Smooth muscle cell (in vitro differentiated cells): ENCODE results near the gene TCF19. TPM values are rescaled to one million over a fixed set of nuclear protein-coding genes. Genes with fewer than 3 reads are reported as not detected.

Experiments used
- DNase-seq: peaks from one replicate; lab custom pipeline; 2025; ENCODE audit not compliant: unreplicated experiment; lab: John Stamatoyannopoulos, UW
- H2AFZ ChIP-seq: fragments of 200-600 bp; sonication (generic); 2 replicates; pipeline ENCODE4 v1.6.0; 2016; ENCODE audit warnings: antibody characterized with exemption, low read depth, mild to moderate bottlenecking
- H3F3A ChIP-seq: fragments of 200-600 bp; sonication (generic); 2 replicates; pipeline ENCODE4 v1.6.0; 2017; ENCODE audit warnings: antibody characterized with exemption, low read depth
- H3K27ac ChIP-seq: fragments of 200-600 bp; sonication (generic); 2 replicates; pipeline ENCODE4 v1.5.1; 2016; ENCODE audit warnings: low read depth, mild to moderate bottlenecking
- H3K27me3 ChIP-seq: fragments of 200-600 bp; sonication (generic); 2 replicates; pipeline ENCODE4 v1.6.1; 2016; ENCODE audit warnings: low read depth, mild to moderate bottlenecking
- H3K36me3 ChIP-seq: fragments of 200-600 bp; sonication (generic); 2 replicates; pipeline ENCODE4 v1.5.1; 2016; ENCODE audit warnings: low read depth
- H3K4me1 ChIP-seq: fragments of 200-600 bp; sonication (generic); 2 replicates; pipeline ENCODE4 v1.5.1; 2016; ENCODE audit warnings: low read depth
- H3K4me2 ChIP-seq: fragments of 200-600 bp; sonication (generic); 2 replicates; pipeline ENCODE4 v1.6.0; 2016; ENCODE audit warnings: mild to moderate bottlenecking
- H3K4me3 ChIP-seq: fragments of 200-600 bp; sonication (generic); 2 replicates; pipeline ENCODE4 v1.5.1; 2016; ENCODE audit warnings: mild to moderate bottlenecking
- H3K79me2 ChIP-seq: fragments of 200-600 bp; sonication (generic); 2 replicates; pipeline ENCODE4 v1.6.0; 2016; ENCODE audit warnings: low read depth, mild to moderate bottlenecking
- H3K9ac ChIP-seq: fragments of 200-600 bp; sonication (generic); 2 replicates; pipeline ENCODE4 v1.6.0; 2016; ENCODE audit warnings: low read depth
- H3K9me3 ChIP-seq: fragments of 200-600 bp; sonication (generic); replicated peaks from 2 replicates; pipeline ENCODE4 v1.5.1; 2016; ENCODE audit warnings: low read depth
- H4K20me1 ChIP-seq: fragments of 200-600 bp; sonication (generic); 2 replicates; pipeline ENCODE4 v1.6.0; 2016; ENCODE audit warnings: low read depth
- WGBS: methylation state at CpG from one replicate; pipeline ENCODE4 v1.1.7; 2016; ENCODE audit warnings: low lambda C conversion rate; 5-methylcytosine and 5-hydroxymethylcytosine counted together
- polyA plus RNA-seq: library from polyadenylated mRNA; unstranded; fragments of >200 nt; fragmentation: Nextera tagmentation; extraction: Ambion mirVana; gene quantifications from 2 replicates; pipeline ENCODE4 v1.2.1, GENCODE V29; 2016
- small RNA-seq: library from RNA; depleted of rRNA; stranded (forward); fragments of <200 nt; gene quantifications from one replicate; pipeline ENCODE3, GENCODE V24; 2014
- total RNA-seq: library from RNA; depleted of rRNA; stranded (reverse); fragments of >200 nt; gene quantifications from 2 replicates; pipeline ENCODE4 v1.2.3, GENCODE V29; 2014
- TF ChIP-seq, protein P1 (sequence below): fragments of 200-600 bp; sonication (generic); IDR thresholded peaks from 2 replicates; pipeline ENCODE4 v1.5.1; 2017; ENCODE audit warnings: borderline replicate concordance, mild to moderate bottlenecking, antibody characterized with exemption; ENCODE audit not compliant: insufficient read depth, poor library complexity, severe bottlenecking

Gene TCF19
- total and polyA plus RNA-seq, 2 experiments from 2014 or later: 7.8 to 10.5 TPM

DNA sequence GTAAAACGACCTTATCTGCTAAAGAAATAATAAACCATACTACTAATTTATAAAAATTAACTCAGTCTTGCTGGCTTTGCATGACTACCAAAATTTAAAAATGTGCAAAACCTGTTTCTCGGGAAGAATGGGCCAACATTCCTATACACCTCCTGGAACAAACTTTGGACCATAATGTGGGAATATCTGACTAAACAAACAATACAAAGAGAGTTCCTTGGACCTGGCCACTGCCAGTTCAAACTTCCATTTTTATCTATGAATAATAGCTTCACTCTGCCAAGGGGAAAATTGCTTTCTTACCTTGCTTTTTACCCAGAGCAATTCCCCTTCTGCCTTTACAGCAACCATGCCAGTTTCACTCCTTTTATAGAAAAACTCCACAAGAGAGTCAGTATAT is 50.7 kb downstream of the TCF19 start:
- Histone ChIP-seq H3K4me3 (no peak overlapping the region), H3K27me3 (no peaks in the 10 kb centered on the region), H2AFZ (no peak overlapping the region), H3F3A (no peaks in the 10 kb centered on the region), H4K20me1 (no peaks in the 10 kb centered on the region), H3K79me2 (no peaks in the 10 kb centered on the region), H3K27ac (no peak overlapping the region), H3K36me3 (no peaks in the 10 kb centered on the region), H3K9me3 (no peaks in the 10 kb centered on the region), H3K4me2 (no peak overlapping the region), H3K9ac (no peak overlapping the region), H3K4me1 (peaks cover 8% of the 10 kb centered on the region)
- DNase-seq: no peak
- WGBS: 75% methylated on average over 2 of the region's 2 CpGs
- TF ChIP-seq, protein P1, sequence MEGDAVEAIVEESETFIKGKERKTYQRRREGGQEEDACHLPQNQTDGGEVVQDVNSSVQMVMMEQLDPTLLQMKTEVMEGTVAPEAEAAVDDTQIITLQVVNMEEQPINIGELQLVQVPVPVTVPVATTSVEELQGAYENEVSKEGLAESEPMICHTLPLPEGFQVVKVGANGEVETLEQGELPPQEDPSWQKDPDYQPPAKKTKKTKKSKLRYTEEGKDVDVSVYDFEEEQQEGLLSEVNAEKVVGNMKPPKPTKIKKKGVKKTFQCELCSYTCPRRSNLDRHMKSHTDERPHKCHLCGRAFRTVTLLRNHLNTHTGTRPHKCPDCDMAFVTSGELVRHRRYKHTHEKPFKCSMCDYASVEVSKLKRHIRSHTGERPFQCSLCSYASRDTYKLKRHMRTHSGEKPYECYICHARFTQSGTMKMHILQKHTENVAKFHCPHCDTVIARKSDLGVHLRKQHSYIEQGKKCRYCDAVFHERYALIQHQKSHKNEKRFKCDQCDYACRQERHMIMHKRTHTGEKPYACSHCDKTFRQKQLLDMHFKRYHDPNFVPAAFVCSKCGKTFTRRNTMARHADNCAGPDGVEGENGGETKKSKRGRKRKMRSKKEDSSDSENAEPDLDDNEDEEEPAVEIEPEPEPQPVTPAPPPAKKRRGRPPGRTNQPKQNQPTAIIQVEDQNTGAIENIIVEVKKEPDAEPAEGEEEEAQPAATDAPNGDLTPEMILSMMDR: no peak

DNA sequence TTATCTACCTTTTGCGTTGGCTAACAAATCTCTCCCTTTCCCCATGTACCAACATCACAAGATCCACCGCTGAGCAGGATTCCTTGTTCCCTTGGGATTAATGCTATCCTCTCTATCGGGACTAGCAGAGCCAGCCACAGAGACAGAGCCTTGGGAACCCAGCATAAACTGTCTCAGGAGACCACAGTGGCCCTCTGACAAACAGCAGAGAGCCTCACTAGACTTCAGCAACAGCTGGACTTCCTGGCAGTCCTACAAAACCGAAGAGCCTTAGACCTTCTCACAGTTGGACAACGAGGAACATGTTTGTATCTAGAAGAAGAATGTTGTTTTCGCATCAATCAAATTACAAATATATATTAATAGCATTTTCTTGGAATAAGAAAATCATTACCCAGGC is 51.7 kb downstream of the TCF19 start:
- 46% methylated on average over 6 of the region's 6 CpGs for WGBS

DNA sequence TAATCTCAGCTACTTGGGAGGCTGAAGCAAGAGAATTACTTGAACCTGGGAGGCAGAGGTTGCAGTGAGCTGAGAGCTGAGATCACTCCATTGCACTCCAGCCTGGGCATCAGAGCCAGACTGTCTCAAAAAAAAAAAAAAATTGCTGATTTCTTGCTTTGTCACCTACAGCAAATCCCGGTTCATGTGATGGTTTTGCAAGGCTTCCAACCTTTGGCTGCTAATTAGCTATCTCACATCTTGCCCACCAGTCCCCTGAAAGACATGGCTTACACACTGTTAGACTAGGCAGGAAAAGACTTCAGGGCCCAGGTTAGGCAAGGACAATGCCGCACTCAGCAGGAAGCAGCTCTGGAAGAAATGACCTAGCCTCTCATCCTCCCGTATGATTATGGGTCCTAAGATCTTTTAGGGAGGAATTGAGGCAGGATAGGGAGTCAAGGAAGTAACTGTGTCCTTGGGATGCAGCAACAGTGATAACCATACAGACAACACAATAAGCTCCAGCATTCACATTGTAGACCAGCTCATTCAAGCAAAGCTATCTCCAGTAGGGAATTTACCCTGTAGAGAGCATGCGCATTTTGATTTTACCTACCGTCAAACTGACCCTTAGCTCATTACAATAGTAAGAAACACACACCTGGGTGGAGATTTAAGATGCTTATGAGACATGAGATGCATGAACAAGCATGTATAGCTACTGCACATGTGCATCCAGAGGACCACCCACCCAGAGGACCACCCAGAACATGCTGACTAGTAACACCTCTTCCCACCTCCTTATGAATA is 52.5 kb downstream of the TCF19 start:
- no peak for DNase-seq
- H3K79me2 ChIP-seq: no peaks in the 10 kb centered on the region
- H3K27me3 ChIP-seq: no peaks in the 10 kb centered on the region
- H2AFZ ChIP-seq: no peak overlapping the region
- H3K4me1 ChIP-seq: peaks cover 8% of the 10 kb centered on the region
- TF ChIP-seq, protein P1: no peak
- H3K4me3 ChIP-seq: no peak overlapping the region
- no peak overlapping the region for H3K4me2 ChIP-seq
- H3K36me3 ChIP-seq: no peaks in the 10 kb centered on the region
- H3F3A ChIP-seq: no peaks in the 10 kb centered on the region
- WGBS: 85% methylated on average over 5 of the region's 5 CpGs
- no peaks in the 10 kb centered on the region for H3K9me3 ChIP-seq
- H4K20me1 ChIP-seq: no peaks in the 10 kb centered on the region
- H3K27ac ChIP-seq: no peak overlapping the region
- H3K9ac ChIP-seq: no peak overlapping the region

More for the DNA sequence above, 51.7 kb downstream of the TCF19 start:
- DNase-seq: no peak
- Histone ChIP-seq H3K4me1 (peaks cover 8% of the 10 kb centered on the region), H4K20me1 (no peaks in the 10 kb centered on the region), H3K27me3 (no peaks in the 10 kb centered on the region), H3K4me3 (no peak overlapping the region), H3K9ac (no peak overlapping the region), H3K4me2 (no peak overlapping the region), H2AFZ (no peak overlapping the region), H3F3A (no peaks in the 10 kb centered on the region), H3K36me3 (no peaks in the 10 kb centered on the region), H3K79me2 (no peaks in the 10 kb centered on the region), H3K9me3 (no peaks in the 10 kb centered on the region), H3K27ac (no peak overlapping the region)
- TF ChIP-seq, protein P1: no peak

Small RNA genes lying within 50 kb of the gene (small RNA-seq; reads per million reads assigned to genes)
- gene POLR2LP1: 0.08 reads per million

Other genes starting within 250 kb of the TCF19 start
- 15.1 and 18.4 TPM in 2 replicates for gene VARS2, start 244.4 kb upstream of the TCF19 start, total RNA-seq
- gene VARS2, start 244.4 kb upstream of the TCF19 start, polyA plus RNA-seq: 15.4 and 19.6 TPM in 2 replicates
- gene SFTA2, start 226.4 kb upstream of the TCF19 start, total RNA-seq: not detected in 2 replicates
- not detected in 2 replicates for gene SFTA2, start 226.4 kb upstream of the TCF19 start, polyA plus RNA-seq
- gene MUCL3, start 217.6 kb upstream of the TCF19 start, total RNA-seq: 0.31 TPM in 1 of 2 replicates, not detected in the other
- not detected in 2 replicates for gene MUCL3, start 217.6 kb upstream of the TCF19 start, polyA plus RNA-seq
- not detected in 2 replicates for gene MUC21, start 174.9 kb upstream of the TCF19 start, total RNA-seq
- not detected in 2 replicates for gene MUC21, start 174.9 kb upstream of the TCF19 start, polyA plus RNA-seq
- gene MUC22, start 148.1 kb upstream of the TCF19 start, total RNA-seq: not detected in 2 replicates
- not detected in 2 replicates for gene MUC22, start 148.1 kb upstream of the TCF19 start, polyA plus RNA-seq
- gene C6orf15, start 46.0 kb upstream of the TCF19 start, total RNA-seq: 0.63 and 0.94 TPM in 2 replicates
- 0.52 and 1.5 TPM in 2 replicates for gene C6orf15, start 46.0 kb upstream of the TCF19 start, polyA plus RNA-seq
- gene PSORS1C1, start 43.8 kb upstream of the TCF19 start, total RNA-seq: 2.6 and 6.5 TPM in 2 replicates
- 1.6 and 2.1 TPM in 2 replicates for gene PSORS1C1, start 43.8 kb upstream of the TCF19 start, polyA plus RNA-seq
- 1.4 and 11.6 TPM in 2 replicates for gene CDSN, start 38.1 kb upstream of the TCF19 start, total RNA-seq
- gene CDSN, start 38.1 kb upstream of the TCF19 start, polyA plus RNA-seq: 1.2 TPM in 1 of 2 replicates, not detected in the other
- gene PSORS1C2, start 19.5 kb upstream of the TCF19 start, total RNA-seq: 0.49 and 0.90 TPM in 2 replicates
- 0.97 and 1.1 TPM in 2 replicates for gene PSORS1C2, start 19.5 kb upstream of the TCF19 start, polyA plus RNA-seq
- 4.9 and 8.2 TPM in 2 replicates for gene CCHCR1, start 787 bp upstream of the TCF19 start, total RNA-seq
- 15.0 and 25.4 TPM in 2 replicates for gene CCHCR1, start 787 bp upstream of the TCF19 start, polyA plus RNA-seq
- not detected in 2 replicates for gene POU5F1, start 12.1 kb downstream of the TCF19 start, total RNA-seq
- gene POU5F1, start 12.1 kb downstream of the TCF19 start, polyA plus RNA-seq: 0.25 TPM in 1 of 2 replicates, not detected in the other
- 209 and 256 TPM in 2 replicates for gene HLA-C, start 113.5 kb downstream of the TCF19 start, total RNA-seq
- gene HLA-C, start 113.5 kb downstream of the TCF19 start, polyA plus RNA-seq: 387 and 404 TPM in 2 replicates
- 238 and 2,794 TPM in 2 replicates for gene HLA-B, start 198.6 kb downstream of the TCF19 start, total RNA-seq
- 605 and 646 TPM in 2 replicates for gene HLA-B, start 198.6 kb downstream of the TCF19 start, polyA plus RNA-seq
- 45.8 and 54.2 TPM in 2 replicates for gene MICA, start 245.0 kb downstream of the TCF19 start, total RNA-seq
- gene MICA, start 245.0 kb downstream of the TCF19 start, polyA plus RNA-seq: 60.8 and 61.5 TPM in 2 replicates